ENCODE data around the gene HOMER1.
"Not testable (repeated sequence)": the region's sequence is repeated elsewhere in the genome, so short reads cannot be mapped to it uniquely, and the experiment has no call there.

Gene HOMER1

DNA sequence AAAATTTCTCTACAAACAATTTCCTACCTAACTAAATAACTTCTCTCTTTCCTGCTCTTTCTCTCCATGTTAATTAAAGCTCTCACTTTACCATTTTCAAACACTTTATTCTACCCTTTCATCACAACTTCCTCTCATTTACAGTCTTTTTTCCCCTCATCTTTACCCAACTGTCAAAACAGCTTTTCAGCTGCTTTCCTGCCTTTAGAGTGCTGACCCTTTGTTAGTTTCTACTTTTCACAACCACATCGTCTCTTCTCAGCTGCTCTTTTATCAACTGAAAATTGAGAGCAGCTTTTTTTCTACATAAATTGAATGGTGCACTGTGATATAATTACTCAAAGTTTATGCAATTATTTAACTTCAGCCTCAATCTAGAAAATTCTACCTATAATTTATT, 3.1 kb upstream of the HOMER1 start:
- DNase-seq (ENCODE audit: low read depth), result no peak

- not testable (repeated sequence) for DNase-seq (ENCODE audit: low read depth)
These were observed 2.4 kb upstream of the HOMER1 start for GRCh38 chr5:79516331-79516730.

DNA sequence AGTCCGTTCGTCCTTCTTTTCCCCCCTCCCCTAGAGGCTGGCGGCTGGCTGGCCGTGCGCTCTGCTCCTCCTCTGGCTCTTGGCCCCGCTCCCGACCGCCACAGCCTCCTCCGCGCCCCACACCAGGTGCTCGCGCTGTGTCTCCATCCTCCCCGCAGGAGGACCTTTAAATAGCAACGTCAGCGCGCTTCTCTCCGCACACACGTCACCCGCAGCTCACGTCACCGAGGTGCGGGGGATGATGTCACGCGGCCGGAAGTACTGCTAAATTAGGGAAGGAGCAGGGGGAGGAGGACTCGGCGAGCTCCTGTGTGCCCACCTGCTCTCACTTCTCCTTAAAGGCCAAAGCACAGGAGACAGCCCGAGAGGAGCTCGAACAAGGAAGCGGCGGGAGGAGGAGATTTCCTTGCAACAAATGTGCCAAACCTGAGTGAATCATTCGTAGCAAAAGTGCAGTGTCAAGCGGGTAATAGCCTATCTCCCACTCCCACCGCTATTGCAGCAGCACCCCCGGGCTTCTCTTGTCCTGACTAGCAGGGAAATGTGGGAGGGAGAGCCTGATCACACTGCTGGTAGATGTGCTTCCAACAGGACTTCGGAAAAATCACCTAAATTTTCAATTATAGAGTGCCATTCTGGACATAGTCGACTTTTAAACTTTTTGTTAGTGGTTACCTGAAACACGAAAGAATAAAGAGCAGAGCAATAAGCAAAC, 614 bp upstream of the HOMER1 start:
- peak; percentile 70 for DNase-seq (ENCODE audit: low read depth)

- DNase-seq (ENCODE audit: low read depth), result no peak
These were observed 628 bp downstream of the HOMER1 start for GRCh38 chr5:79513308-79513703.

DNA sequence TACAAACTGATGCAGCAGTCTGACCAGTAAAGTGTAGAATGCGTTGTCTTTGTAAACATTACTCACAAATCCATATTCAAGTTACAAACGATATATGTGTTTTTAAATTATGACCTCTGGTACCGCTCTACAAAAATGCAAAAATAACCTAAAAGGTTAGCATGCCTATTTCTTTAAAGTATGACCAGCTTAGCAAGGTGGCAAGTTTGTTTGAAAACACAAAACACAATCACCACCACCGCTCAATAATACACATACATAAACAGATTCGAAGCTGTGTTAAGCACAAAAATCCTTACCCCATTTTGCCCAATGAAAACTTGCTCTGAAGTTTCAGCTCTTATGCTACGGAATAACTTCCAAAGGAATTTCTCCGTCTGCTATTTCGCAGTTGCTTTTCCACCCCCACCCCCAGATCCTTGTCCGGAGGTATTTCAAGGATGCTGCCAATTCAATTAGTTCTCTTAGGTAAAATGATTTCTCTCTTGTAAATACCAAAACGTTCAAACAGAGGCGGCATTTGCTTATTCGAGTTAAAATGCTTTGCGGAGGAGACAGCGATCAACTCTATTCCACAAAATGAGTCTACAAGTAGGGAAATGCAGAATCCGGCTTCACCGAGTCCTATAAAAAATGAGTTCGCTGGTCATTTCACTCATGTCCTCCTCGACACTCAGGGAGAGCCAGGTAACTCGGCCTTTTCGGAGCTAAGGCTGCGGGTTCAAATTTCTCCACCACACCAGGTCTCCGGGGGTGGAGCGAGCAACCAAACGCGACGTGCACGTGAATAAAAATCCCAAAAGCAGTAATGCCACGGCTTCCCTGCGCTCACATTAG, 1.2 kb downstream of the HOMER1 start:
- no peak for DNase-seq (ENCODE audit: low read depth)

DNA sequence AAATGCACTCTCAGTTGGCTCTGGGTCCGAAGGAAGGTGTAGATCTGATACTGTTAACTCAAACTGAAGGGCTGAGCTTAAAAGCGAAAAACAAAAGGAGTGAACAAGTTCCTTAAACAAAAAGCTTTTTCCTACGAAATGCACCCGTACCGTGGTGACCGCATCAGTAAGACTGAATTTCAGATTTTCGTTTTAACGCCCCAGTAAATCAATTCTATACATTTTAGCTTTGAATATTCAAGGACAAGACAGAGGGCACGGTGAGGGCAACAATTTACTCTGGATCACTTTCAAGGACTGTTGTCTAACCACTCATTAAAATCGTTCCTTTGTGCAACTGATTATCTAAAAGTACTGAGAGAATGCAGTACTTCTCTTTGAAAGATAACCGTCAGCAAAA, 1.9 kb downstream of the HOMER1 start:
- no peak for DNase-seq (ENCODE audit: low read depth)

GRCh38 chr5:79510638-79511037, 3.3 kb downstream of the HOMER1 start:
- no peak for DNase-seq (ENCODE audit: low read depth)

- DNase-seq (ENCODE audit: low read depth), result no peak
These were observed 4.6 kb downstream of the HOMER1 start for GRCh38 chr5:79509244-79509885.

DNA sequence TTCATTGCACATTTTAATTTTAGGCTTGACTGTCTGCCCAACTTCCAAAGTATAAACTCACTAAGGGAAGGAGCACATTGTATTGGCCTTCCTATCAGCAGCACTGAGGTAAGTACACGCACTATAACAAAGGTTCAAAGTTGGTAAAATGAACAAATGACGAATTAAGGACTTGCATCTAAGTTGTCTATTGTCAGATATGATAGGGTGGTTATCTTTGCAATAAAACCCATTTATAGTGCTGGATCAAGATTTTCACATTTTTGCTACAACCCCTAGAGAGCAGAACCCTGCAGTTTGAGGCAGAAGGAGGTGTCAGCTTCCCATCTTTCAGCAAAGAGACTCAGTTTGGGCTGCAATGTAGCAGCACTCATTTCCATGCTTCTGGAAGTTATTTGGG, 5.1 kb downstream of the HOMER1 start:
- no peak for DNase-seq (ENCODE audit: low read depth)

GRCh38 chr5:79508354-79508753, 5.6 kb downstream of the HOMER1 start:
- DNase-seq (ENCODE audit: low read depth), result no peak

DNA sequence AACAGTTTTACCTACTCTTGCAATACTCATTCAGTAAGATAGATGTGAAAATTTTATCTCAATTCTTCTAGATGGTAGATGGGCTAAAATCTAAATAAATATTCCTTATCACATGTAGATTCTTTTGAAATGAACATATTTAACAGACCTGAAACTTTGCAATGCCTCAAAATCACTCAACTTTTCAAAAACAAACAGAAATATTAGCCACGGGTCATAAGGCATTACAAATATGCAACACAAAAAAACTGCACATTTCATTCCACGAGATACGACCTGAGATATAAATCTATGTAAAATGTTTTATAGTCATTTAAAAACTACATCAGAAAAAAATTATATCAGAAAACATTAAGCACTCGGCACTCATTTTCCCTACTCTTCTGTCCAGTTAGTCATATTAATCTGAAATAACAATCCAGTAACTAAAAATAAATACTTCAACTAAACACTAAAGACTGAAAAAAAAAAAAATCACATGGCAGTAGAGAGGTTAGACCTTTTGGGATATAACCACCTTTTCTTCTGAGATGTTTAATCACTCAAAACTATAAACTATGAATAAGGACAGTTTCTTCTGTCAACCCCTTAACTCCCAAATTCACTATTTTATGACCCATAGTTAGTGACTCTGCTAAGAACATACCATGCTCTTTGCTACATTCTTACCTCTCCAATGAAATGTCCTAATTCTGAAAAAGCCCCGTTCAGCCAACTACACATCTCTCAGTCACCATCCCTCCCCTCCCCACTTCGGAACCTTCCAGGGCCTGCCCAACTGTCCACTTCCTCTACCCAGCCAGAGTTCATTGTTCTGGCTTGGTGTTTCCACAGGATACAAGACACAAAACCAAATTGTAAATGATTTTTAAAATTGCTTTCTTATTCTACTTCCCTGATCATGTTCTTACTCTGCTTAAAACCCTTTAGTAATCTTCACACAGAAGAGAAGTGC, 6.4 kb downstream of the HOMER1 start:
- no peak for DNase-seq (ENCODE audit: low read depth)

GRCh38 chr5:79505138-79505537, 8.8 kb downstream of the HOMER1 start:
- no peak for DNase-seq (ENCODE audit: low read depth)

DNA sequence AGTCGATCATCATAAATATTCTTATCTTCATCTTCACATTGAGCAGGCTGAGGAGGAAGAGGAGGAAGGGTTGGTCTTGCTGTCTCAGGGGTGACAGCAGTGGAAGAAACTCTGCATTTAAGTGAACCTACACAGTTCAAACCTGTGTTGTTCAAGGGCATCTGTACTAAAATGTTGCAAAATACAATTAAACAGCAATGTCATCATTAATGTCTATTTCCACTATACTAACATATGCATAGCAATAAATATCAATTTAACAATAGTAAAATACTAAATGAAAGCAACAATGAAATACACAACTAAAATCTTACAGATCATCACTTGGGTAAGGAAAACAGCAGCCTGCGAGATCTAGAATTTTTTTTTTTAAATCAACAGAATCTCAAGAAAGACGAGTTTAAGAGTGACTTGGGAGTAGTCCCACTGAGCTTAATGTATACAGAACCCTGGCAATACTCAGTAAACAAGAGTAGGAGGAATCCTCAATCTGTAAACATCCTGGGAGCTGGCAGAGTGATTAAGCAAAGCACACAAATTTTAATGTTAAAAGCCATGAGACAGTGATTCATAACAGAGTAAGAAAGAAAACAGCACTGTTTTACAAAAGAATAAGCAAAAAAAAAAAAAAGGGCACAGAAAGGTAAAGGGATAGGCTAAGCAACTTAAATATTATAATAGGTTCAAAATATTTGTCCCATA, 10.0 kb downstream of the HOMER1 start:
- DNase-seq (ENCODE audit: low read depth), result no peak

DNA sequence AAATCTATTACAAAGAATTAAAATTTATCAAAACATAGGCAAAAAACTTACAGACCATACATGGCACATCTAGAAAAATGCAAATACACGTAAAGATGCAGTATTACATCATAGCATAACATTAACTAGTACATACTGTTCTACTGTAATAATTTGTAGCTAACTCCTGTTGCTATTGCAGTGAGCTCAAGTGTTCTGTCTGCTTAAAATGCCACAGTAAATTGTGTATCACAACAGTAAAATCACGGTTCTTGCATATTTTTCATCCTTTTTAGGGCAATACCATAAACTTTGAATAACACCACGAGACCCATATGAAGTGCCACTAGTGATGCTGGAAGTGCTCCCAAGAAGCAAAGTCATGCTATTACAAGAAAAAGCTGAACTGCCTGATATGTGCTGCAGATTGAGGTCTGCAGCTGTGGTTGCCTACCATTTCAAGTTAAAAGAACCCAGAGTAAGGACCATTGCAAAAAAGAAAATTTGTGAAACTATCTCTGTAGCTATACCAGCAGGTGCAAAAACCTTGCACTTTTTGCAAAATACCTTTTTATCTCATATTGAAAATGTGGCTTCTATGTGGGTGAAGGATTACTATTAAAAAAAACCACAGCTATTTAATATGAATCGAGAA, 14.2 kb downstream of the HOMER1 start:
- DNase-seq (ENCODE audit: low read depth), result no peak

DNA sequence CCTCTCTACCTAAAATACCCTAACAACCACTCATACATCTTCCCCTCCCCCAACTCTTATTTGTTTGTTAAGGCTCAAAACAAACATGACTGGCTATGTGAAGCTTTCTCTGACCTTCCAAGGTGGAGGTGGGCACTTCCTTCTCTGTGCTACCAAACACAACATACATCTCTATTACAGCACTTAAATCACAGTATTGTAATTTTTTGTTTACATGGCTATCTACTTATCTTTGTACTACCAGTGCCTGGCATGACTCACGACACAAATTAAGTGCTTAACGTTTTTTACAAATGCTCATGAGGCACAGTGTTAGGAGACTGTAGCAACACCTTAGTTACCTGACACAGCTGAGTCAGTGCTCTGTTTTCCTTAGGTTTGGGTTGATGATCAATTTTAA, 18.6 kb downstream of the HOMER1 start:
- DNase-seq (ENCODE audit: low read depth), result no peak

GRCh38 chr5:79493596-79494345, 20.2 kb downstream of the HOMER1 start:
- DNase-seq (ENCODE audit: low read depth), result no peak

GRCh38 chr5:79491690-79492317, 22.1 kb downstream of the HOMER1 start:
- DNase-seq (ENCODE audit: low read depth), result no peak

- DNase-seq (ENCODE audit: low read depth), result no peak
These were observed 23.5 kb downstream of the HOMER1 start for GRCh38 chr5:79490323-79490936.

DNA sequence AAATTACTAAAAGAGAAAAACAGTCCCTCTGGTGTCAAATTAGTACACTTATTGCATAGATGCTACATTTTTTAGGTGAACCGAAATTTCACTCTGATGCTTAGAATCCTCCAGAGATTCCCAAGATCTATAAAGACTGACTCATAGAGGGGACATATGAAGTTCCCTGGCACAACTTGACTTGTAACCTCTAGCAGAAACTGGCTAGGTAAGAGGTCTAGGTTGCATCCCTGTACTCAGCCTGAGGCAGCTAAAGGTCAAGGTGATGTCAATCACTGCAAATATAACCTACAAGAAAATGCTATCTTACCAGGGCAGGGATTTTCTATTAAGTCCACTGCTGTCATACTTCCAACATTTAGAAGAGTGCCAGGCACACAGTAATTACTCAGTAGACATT, 24.2 kb downstream of the HOMER1 start:
- DNase-seq (ENCODE audit: low read depth), result no peak

Measured in stimulated activated CD8-positive, alpha-beta memory T cell treated with anti-CD3 and anti-CD28 coated beads, Interleukin-15, amount 100 ng/mL, for 24 hours (primary cell).